ENCODE data around the gene DTNB.

DNA sequence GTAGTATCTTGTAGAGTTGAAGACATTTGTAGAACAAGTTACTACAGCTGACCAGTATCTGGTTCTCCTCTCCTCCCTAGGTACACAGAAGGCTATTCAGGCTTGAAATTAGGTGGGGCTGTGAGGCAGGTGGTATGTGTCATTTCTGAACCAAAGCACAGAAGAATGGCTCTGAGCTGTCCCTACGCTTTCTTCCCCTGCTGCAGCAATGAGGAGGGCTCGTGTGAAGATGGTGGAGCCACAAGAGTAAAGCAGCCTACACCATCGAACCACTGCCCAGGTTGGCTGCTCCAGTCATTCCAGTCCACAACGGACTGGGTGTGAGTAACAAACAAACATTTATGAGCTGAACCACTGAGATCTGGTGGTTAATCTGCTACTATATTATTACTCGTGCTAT lies 148.9 kb downstream of the DTNB start:
- no peak for TF ChIP-seq POLR2AphosphoS5 (IDR thresholded peaks at IDR 0.05)
- TF ChIP-seq EP300 (IDR thresholded peaks at IDR 0.05), result no peak
- TF ChIP-seq, protein P1, sequence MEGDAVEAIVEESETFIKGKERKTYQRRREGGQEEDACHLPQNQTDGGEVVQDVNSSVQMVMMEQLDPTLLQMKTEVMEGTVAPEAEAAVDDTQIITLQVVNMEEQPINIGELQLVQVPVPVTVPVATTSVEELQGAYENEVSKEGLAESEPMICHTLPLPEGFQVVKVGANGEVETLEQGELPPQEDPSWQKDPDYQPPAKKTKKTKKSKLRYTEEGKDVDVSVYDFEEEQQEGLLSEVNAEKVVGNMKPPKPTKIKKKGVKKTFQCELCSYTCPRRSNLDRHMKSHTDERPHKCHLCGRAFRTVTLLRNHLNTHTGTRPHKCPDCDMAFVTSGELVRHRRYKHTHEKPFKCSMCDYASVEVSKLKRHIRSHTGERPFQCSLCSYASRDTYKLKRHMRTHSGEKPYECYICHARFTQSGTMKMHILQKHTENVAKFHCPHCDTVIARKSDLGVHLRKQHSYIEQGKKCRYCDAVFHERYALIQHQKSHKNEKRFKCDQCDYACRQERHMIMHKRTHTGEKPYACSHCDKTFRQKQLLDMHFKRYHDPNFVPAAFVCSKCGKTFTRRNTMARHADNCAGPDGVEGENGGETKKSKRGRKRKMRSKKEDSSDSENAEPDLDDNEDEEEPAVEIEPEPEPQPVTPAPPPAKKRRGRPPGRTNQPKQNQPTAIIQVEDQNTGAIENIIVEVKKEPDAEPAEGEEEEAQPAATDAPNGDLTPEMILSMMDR (IDR thresholded peaks at IDR 0.05), result no peak
- no peak for TF ChIP-seq POLR2A (IDR thresholded peaks at IDR 0.05)
